Sigmoid colon (tissue), 4 donors: ENCODE results near the gene FHDC1.

ENCODE experiments used
- CTCF ChIP-seq, 4 experiments: fragments of 450-650 bp in 3 of 4; fragments of 200-600 bp in 1 of 4; IDR thresholded peaks; one replicate each; pipeline ENCODE4 v1.5.1; 2016 to 2019; ENCODE audit warnings: antibody characterized with exemption in 4 of 4, mild to moderate bottlenecking in 3 of 4, moderate library complexity in 2 of 4
- EP300 ChIP-seq, 4 donors: sonication (generic); formaldehyde crosslinking; IDR thresholded peaks; one replicate each; pipeline ENCODE4 v1.6.1; 2017; ENCODE audit warnings: antibody characterized with exemption in 4 of 4
- POLR2A ChIP-seq, 2 donors: fragments of 450-650 bp; IDR thresholded peaks; one replicate each; pipeline ENCODE4 v1.6.1; 2016; ENCODE audit warnings: antibody characterized with exemption in 2 of 2, mild to moderate bottlenecking in 2 of 2, moderate library complexity in 2 of 2
- POLR2AphosphoS5 ChIP-seq, 4 donors: sonication (generic); formaldehyde crosslinking; IDR thresholded peaks; one replicate each; pipeline ENCODE4 v1.6.1; 2017; ENCODE audit warnings: antibody characterized with exemption in 4 of 4

GRCh38 chr4:152962150-152962549 lies 26.0 kb downstream of the FHDC1 start:
- TF ChIP-seq POLR2A (IDR thresholded peaks at IDR 0.05): no peak
- no peak for TF ChIP-seq EP300 (IDR thresholded peaks at IDR 0.05)
- TF ChIP-seq CTCF (IDR thresholded peaks at IDR 0.05): no peak
- no peak for TF ChIP-seq POLR2AphosphoS5 (IDR thresholded peaks at IDR 0.05)
